NCI-H82 treated with DMSO at 0.1 percent for 48 hours (cell line): ENCODE data around the gene CEACAM16.

Experiments
- DNase-seq: peaks from one replicate; lab custom pipeline; 2025; ENCODE audit not compliant: unreplicated experiment; lab: John Stamatoyannopoulos, UW

Gene CEACAM16

GRCh38 chr19:44757735-44758505 is 59.0 kb downstream of the CEACAM16 start:
- DNase-seq = no peak

GRCh38 chr19:44758596-44758995 is 59.6 kb downstream of the CEACAM16 start:
- DNase-seq = no peak

GRCh38 chr19:44759083-44759804 is 60.3 kb downstream of the CEACAM16 start:
- DNase-seq = no peak
